Lung (tissue), 12 donors: Measurements from ENCODE around the gene CLIP2. TPM values are rescaled to one million over a fixed set of nuclear protein-coding genes. Genes with fewer than 3 reads are reported as not detected.
"Not testable (repeated sequence)": the region's sequence is repeated elsewhere in the genome, so short reads cannot be mapped to it uniquely, and the experiment has no call there.

ENCODE experiments used
- ATAC-seq: fragments of 200-7000 bp; cut with Tn5 transposase; one replicate; pipeline ENCODE4 v1.9.1; 2020; ENCODE audit warnings: moderate number of reproducible peaks; ENCODE audit not compliant: insufficient read depth, low FRiP score
- DNase-seq, 3 donors: peaks; one replicate each; pipeline ENCODE4 v3.0.0-alpha.2; 2013 to 2017
- H3K27ac ChIP-seq, 2 donors: one replicate each; pipeline ENCODE4 v1.5.1; 2013; ENCODE audit warnings: mild to moderate bottlenecking in 2 of 2, moderate library complexity in 2 of 2, control low read depth in 1 of 2, inconsistent platforms in 1 of 2, low read depth in 1 of 2, low read length in 1 of 2
- H3K27me3 ChIP-seq, 3 donors: one replicate each; pipeline ENCODE4 v1.5.1; 2013; ENCODE audit warnings: low read length in 2 of 3; ENCODE audit not compliant: control insufficient read depth in 3 of 3, insufficient read depth in 3 of 3
- H3K36me3 ChIP-seq, 4 donors: one replicate each; pipeline ENCODE4 v1.5.1; 2013; ENCODE audit warnings: low read length in 4 of 4, mild to moderate bottlenecking in 1 of 4, moderate library complexity in 1 of 4; ENCODE audit not compliant: control insufficient read depth in 4 of 4, insufficient read depth in 4 of 4
- H3K4me1 ChIP-seq, 5 donors: one replicate each; pipeline ENCODE4 v1.5.1; 2013; ENCODE audit warnings: low read length in 5 of 5, mild to moderate bottlenecking in 2 of 5, moderate library complexity in 1 of 5; ENCODE audit not compliant: control insufficient read depth in 5 of 5, insufficient read depth in 5 of 5
- H3K4me3 ChIP-seq: one replicate; pipeline ENCODE4 v1.5.1; 2013; ENCODE audit warnings: mild to moderate bottlenecking, control low read depth, moderate library complexity
- H3K9ac ChIP-seq, 2 donors: one replicate each; pipeline ENCODE4 v1.5.1; 2013; ENCODE audit warnings: low read length in 2 of 2, control low read depth in 1 of 2; ENCODE audit not compliant: insufficient read depth in 1 of 2
- H3K9me3 ChIP-seq, 4 donors: one replicate each; pipeline ENCODE4 v1.5.1; 2013; ENCODE audit warnings: low read length in 3 of 4, mild to moderate bottlenecking in 1 of 4, moderate library complexity in 1 of 4; ENCODE audit not compliant: control insufficient read depth in 4 of 4, insufficient read depth in 3 of 4
- CTCF ChIP-seq: IDR thresholded peaks from 2 replicates; pipeline ENCODE4 v1.5.1; 2012; ENCODE audit warnings: mild to moderate bottlenecking; ENCODE audit errors: control extremely low read depth, extremely low read depth
- WGBS, 2 donors: extraction: QIAGEN DNeasy Blood & Tissue Kit; methylation state at CpG; one replicate each; pipeline ENCODE4 v1.1.7; 2013; 5-methylcytosine and 5-hydroxymethylcytosine counted together
- polyA plus RNA-seq, 2 donors: library from polyadenylated mRNA; stranded (reverse); fragments of 200-250 nt; gene quantifications; one replicate each; pipeline ENCODE4 v1.2.1, GENCODE V29; 2013
- total RNA-seq, 2 donors: library from RNA; depleted of rRNA in 1 of 2; stranded (reverse); fragments of >200 nt in 1 of 2; gene quantifications; one replicate each; pipeline ENCODE4 v1.2.1, GENCODE V29; 2014 to 2021
- donor health status: control.
- donor health status: control.
- donor health status: Bipolar disorder and iron deficiency.
- donor health status: healthy.
- donor health status: DM: yes; HTN: yes; CAD: no.

Gene CLIP2
- total and polyA plus RNA-seq, 4 donors, result 7.9 to 27.0 (median 14.9) TPM

DNA sequence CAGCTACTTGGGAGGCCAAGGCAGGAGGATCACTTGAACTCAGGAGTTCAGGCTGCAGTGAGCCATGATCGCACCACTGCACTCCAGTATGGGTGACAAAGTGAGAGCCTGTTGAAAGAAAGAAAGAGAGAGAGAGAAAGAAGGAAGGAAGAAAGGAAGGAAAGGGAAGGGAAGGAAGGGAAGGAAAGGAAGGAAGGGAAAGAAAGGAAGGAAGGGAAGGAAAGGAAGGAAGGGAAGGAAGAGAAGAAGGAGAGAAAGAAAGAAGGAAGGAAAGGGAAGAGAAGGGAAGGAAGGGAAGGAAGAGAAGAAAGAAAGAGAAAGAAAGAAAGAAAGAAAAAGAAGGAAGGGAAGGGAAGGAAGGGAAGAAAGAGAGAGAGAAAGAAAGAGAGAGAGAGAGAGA is 61.5 kb downstream of the CLIP2 start:
- no peak for ATAC-seq

DNA sequence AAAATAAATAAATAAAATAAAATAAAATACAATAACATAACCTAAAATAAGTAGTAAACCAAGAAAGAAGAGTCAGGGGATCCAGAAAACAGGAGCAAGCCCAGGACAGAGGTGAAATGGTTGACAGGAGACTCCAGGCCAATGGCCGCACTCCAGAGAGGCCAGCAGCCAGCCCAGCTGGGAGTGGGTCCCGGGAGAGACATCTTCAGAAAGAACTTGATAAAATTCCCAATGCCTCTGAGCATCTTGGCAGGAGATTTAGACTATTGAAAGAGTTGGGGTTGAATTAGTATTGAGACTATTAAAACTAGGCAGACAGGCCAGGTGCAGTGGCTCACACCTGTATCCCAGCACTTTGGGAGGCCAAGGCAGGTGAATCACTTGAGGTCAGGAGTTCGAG is 62.6 kb downstream of the CLIP2 start:
- Histone ChIP-seq H3K27me3 (no peaks in the 10 kb centered on the region), H3K27ac (no peak overlapping the region), H3K36me3 (peaks cover 2 to 31% (median 11%) of the 10 kb centered on the region in 4 donors), H3K9me3 (peaks cover 0 to 7% (median 0%) of the 10 kb centered on the region in 4 donors), H3K4me3 (no peak overlapping the region), H3K9ac (no peak overlapping the region), H3K4me1 (no peaks in the 10 kb centered on the region)
- WGBS, 2 donors, result 85 to 93% methylated on average over 3 of the region's 3 CpGs
- no peak for TF ChIP-seq CTCF
- ATAC-seq (no peak), DNase-seq (no peak)

More for the DNA sequence above, 61.5 kb downstream of the CLIP2 start:
- 98 to 100% methylated on average over 1 of the region's 1 CpG for WGBS, 2 donors
- no peaks in the 10 kb centered on the region for H3K4me1 ChIP-seq
- H3K27me3 ChIP-seq, result no peaks in the 10 kb centered on the region
- H3K4me3 ChIP-seq, result no peak overlapping the region
- H3K27ac ChIP-seq, result no peak overlapping the region
- TF ChIP-seq CTCF, result no peak
- peaks cover 0 to 20% (median 8%) of the 10 kb centered on the region in 4 donors for H3K36me3 ChIP-seq
- no peak overlapping the region for H3K9ac ChIP-seq
- no peak for DNase-seq
- H3K9me3 ChIP-seq, result peaks cover 0 to 1% (median 0%) of the 10 kb centered on the region in 4 donors

DNA sequence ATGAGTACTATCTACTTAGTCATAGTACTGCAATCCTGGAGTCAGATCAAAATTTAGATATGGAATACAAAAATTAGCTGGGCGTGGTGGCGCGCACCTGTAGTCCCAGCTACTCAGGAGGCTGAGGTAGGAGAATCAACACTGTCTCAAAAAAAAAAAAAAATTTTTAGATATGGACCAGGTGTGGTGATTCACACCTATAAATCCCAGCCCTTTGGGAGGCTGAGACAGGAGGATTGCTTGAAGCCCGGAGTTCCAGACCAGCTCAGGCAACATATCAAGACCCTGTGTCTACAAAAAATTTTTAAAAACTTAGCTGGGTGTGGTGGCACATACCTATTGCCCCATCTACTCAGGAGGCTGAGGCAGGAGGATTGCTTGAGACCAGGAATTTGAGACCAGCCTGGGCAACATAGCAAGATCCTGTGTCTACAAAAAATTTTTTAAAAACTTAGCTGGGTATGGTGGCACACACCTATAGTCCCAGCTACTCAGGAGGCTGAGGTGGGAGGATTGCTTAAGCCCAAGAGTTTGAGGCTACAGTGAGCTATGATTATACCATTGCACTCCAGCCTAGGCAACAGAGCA is 63.4 kb downstream of the CLIP2 start:
- H3K4me1 ChIP-seq, H3K9ac ChIP-seq, ATAC-seq, H3K27ac ChIP-seq, H3K27me3 ChIP-seq, DNase-seq, H3K4me3 ChIP-seq: not testable (repeated sequence)
- WGBS, 2 donors, result 81 to 99% methylated on average over 4 of the region's 4 CpGs
- Histone ChIP-seq H3K36me3 (peaks cover 2 to 37% (median 13%) of the 10 kb centered on the region in 4 donors), H3K9me3 (peaks cover 0 to 10% (median 0%) of the 10 kb centered on the region in 4 donors)

DNA sequence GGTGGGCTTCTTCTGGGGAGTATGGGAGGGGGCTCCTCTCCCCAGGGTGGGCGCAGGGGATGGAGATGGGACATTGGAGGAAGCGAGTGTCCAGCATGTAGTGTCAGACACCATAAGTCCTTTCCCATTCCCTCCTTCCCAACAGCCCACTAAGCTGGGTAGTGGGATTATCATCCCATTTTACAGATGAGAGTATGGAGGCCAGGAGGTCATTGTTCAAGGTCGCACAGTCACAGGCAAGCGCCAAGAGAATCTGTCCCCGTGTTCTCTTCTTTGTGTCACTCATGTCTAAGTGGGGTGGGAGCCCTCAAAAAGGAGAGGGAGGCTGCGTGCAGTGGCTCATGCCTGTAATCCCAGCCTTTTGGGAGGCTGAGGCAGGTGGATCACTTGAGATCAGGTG is 64.8 kb downstream of the CLIP2 start:
- no peak overlapping the region for H3K9ac ChIP-seq
- no peak for TF ChIP-seq CTCF
- H3K4me3 ChIP-seq, result no peak overlapping the region
- H3K9me3 ChIP-seq, result peaks cover 0 to 10% (median 0%) of the 10 kb centered on the region in 4 donors
- H3K4me1 ChIP-seq, result no peaks in the 10 kb centered on the region
- H3K27me3 ChIP-seq, result no peaks in the 10 kb centered on the region
- peaks cover 2 to 41% (median 16%) of the 10 kb centered on the region in 4 donors for H3K36me3 ChIP-seq
- ATAC-seq (no peak), DNase-seq (no peak)
- WGBS, 2 donors, result 96 to 100% methylated on average over 6 of the region's 6 CpGs
- H3K27ac ChIP-seq, result no peak overlapping the region
